Dedifferentiated amniotic fluid mesenchymal stem cell (primary cell): Measurements from ENCODE around the gene TPRN.
"Not testable (repeated sequence)": the region's sequence is repeated elsewhere in the genome, so short reads cannot be mapped to it uniquely, and the experiment has no call there.

Experiments
- DNase-seq: peaks from one replicate; pipeline ENCODE4 v3.0.0-alpha.2; 2016; ENCODE audit errors: extremely low spot score

Gene TPRN

GRCh38 chr9:137200311-137201204, at the start of gene TPRN:
Gene TPRN, minus strand, starts transcription at chr9:137200741. Its CDS starts 30 bp downstream, at chr9:137200711.
- peak; percentile 98 for DNase-seq

- no peak for DNase-seq
These were observed 47.3 kb upstream of the TPRN start for GRCh38 chr9:137247916-137248175.

GRCh38 chr9:137247135-137247915, 46.8 kb upstream of the TPRN start:
- DNase-seq = no peak

- DNase-seq = no peak
These were observed 45.2 kb upstream of the TPRN start for GRCh38 chr9:137245450-137246421.

GRCh38 chr9:137244486-137245449, 44.2 kb upstream of the TPRN start:
- DNase-seq = no peak

GRCh38 chr9:137243626-137244485, 43.3 kb upstream of the TPRN start:
- DNase-seq = no peak

GRCh38 chr9:137243266-137243625, 42.7 kb upstream of the TPRN start:
- DNase-seq = not testable (repeated sequence)

- DNase-seq = no peak
These were observed 42.0 kb upstream of the TPRN start for GRCh38 chr9:137242269-137243203.

- peak; percentile 26 for DNase-seq
These were observed 41.1 kb upstream of the TPRN start for GRCh38 chr9:137241490-137242268.

- DNase-seq = peak; percentile 100
These were observed 40.4 kb upstream of the TPRN start, which contains the start of gene TUBB4B for GRCh38 chr9:137240841-137241489. Gene TUBB4B, plus strand, starts transcription at chr9:137241287. Its CDS starts 74 bp downstream, at chr9:137241361.

GRCh38 chr9:137240318-137240840, 39.8 kb upstream of the TPRN start:
- DNase-seq = peak; percentile 58

GRCh38 chr9:137239541-137240200, 39.1 kb upstream of the TPRN start:
- DNase-seq = not testable (repeated sequence)

GRCh38 chr9:137237759-137238726, 37.5 kb upstream of the TPRN start:
- DNase-seq = no peak

- DNase-seq = no peak
These were observed 36.4 kb upstream of the TPRN start for GRCh38 chr9:137236936-137237421.
